ENCODE measurements around the gene CALR3. TPM values are rescaled to one million over a fixed set of nuclear protein-coding genes. Genes with fewer than 3 reads are reported as not detected.
"Not testable (repeated sequence)": the region's sequence is repeated elsewhere in the genome, so short reads cannot be mapped to it uniquely, and the experiment has no call there.

CALR3 gene
- total and polyA plus RNA-seq, 2 of the 8 experiments (the other 6 are each of a cell fraction or from before 2014, with no cell fraction given): 0.11 to 0.32 TPM

- H4K91ac ChIP-seq (replicated peaks; ENCODE audit: insufficient read length, low read length); H3K27ac ChIP-seq (ENCODE audit: low read depth, low read length); H3K4me3 ChIP-seq (ENCODE audit: extremely low read depth in 1 of 4, insufficient read depth in 2 of 4, low read depth in 3 of 4, low read length in 4 of 4); H3K4me2 ChIP-seq (ENCODE audit: insufficient read depth in 1 of 2, low read depth in 2 of 2, low read length in 2 of 2); H3K56ac ChIP-seq (replicated peaks; ENCODE audit: insufficient read length, low read depth, low read length); H2BK12ac ChIP-seq (ENCODE audit: low read depth, low read length); DNase-seq (ENCODE audit: low read depth in 1 of 2, low spot score in 2 of 2); H3K18ac ChIP-seq (ENCODE audit: extremely low read depth, low read length); H2AK5ac ChIP-seq (ENCODE audit: low read depth, low read length); H2BK20ac ChIP-seq (ENCODE audit: low read length); H2BK5ac ChIP-seq (ENCODE audit: low read depth, low read length); H3K23ac ChIP-seq (ENCODE audit: insufficient read length); H4K5ac ChIP-seq (ENCODE audit: insufficient read length, low read depth, low read length); H3K4ac ChIP-seq (replicated peaks; ENCODE audit: insufficient read length, low read depth, low read length); H3K36me3 ChIP-seq (ENCODE audit: control insufficient read depth in 2 of 4, insufficient read depth in 4 of 4, low read length in 3 of 4); H4K8ac ChIP-seq (ENCODE audit: extremely low read depth, insufficient read depth, low read length); H3K14ac ChIP-seq (ENCODE audit: insufficient read length); H3K23me2 ChIP-seq (ENCODE audit: low read depth, low read length); H2BK15ac ChIP-seq (ENCODE audit: low read length); H3K79me1 ChIP-seq (ENCODE audit: low read depth, low read length); H2AFZ ChIP-seq (ENCODE audit: low read length); H3K4me1 ChIP-seq (replicated peaks in 1 of 4; ENCODE audit: control insufficient read depth in 3 of 4, insufficient read depth in 4 of 4, low read length in 3 of 4); H3K79me2 ChIP-seq (ENCODE audit: control insufficient read depth in 1 of 2, insufficient read depth in 2 of 2, low read length in 2 of 2); FAIRE-seq; H3K9ac ChIP-seq (replicated peaks in 1 of 4; ENCODE audit: extremely low read depth in 1 of 4, low read depth in 3 of 4, low read length in 3 of 4); H3K9me3 ChIP-seq (ENCODE audit: insufficient read depth in 2 of 2, low read depth in 1 of 2, low read length in 1 of 2); H2BK120ac ChIP-seq (replicated peaks; ENCODE audit: low read depth, low read length); H3K27me3 ChIP-seq (replicated peaks in 1 of 4; ENCODE audit: control insufficient read depth in 3 of 4, extremely low read depth in 1 of 4, insufficient read depth in 3 of 4, low read length in 3 of 4): not testable (repeated sequence)
- ChIA-PET CTCF (ENCODE audit: partially characterized antibody) (interaction anchor here (0.6 kb wide), 1 partner anchor 94 kb away, joined by 4 read pairs; no protein-coding TSS in a partner anchor), POLR2A (ENCODE audit: partially characterized antibody) (interaction anchor here (0.7 kb wide), 1 partner anchor 1497 kb away, joined by 3 read pairs; no protein-coding TSS in a partner anchor)
- peaks cover 2 to 12% of the 10 kb centered on the region in 2 experiments for H4K20me1 ChIP-seq (replicated peaks in 1 of 2; ENCODE audit: control insufficient read depth in 1 of 2, insufficient read depth in 2 of 2, low read length in 2 of 2)
- 90% methylated on average over 9 of the region's 10 CpGs; no CpG with 5 or more reads in 1 of the 2 experiments for WGBS, 2 experiments (ENCODE audit: extremely low coverage in 1 of 2, insufficient coverage in 1 of 2, insufficient read length in 1 of 2, insufficient replicate concordance in 2 of 2, low coverage in 1 of 2, low lambda C conversion rate in 2 of 2, missing lambda C conversion rate in 1 of 2)
These were observed 16.6 kb upstream of the CALR3 start for GRCh38 chr19:16512611-16513010.

Measured in H1 (cell line).